ENCODE measurements around the gene TRPC4. TPM values are rescaled to one million over a fixed set of nuclear protein-coding genes. Genes with fewer than 3 reads are reported as not detected.

TRPC4 gene
- polyA plus RNA-seq, 3 donors, result not detected

GRCh38 chr13:37616131-37616530, 253.4 kb downstream of the TRPC4 start:
- Mint-ChIP-seq H3K36me3 (no peaks in the 10 kb centered on the region), H3K27ac (no peak overlapping the region)

GRCh38 chr13:37615276-37615675, 254.3 kb downstream of the TRPC4 start:
- Mint-ChIP-seq H3K36me3 (no peaks in the 10 kb centered on the region), H3K4me3 (no peak overlapping the region), H3K9me3 (peaks cover 0 to 2% (median 0%) of the 10 kb centered on the region in 7 donors), H3K27me3 (ENCODE audit: low read depth in 3 of 3) (no peaks in the 10 kb centered on the region), H3K4me1 (no peaks in the 10 kb centered on the region), H3K27ac (no peak overlapping the region)
- no peak for DNase-seq
- Histone ChIP-seq H3K4me2 (replicated peaks; ENCODE audit: extremely low read depth, low read length, poor library complexity, severe bottlenecking) (no peak overlapping the region), H3K4me1 (ENCODE audit: control insufficient read depth in 1 of 2, insufficient read depth in 2 of 2, low read length in 2 of 2) (no peaks in the 10 kb centered on the region), H3K36me3 (replicated peaks in 1 of 2; ENCODE audit: control insufficient read depth in 1 of 2, insufficient read depth in 2 of 2, low read length in 2 of 2) (no peaks in the 10 kb centered on the region), H2AFZ (ENCODE audit: insufficient read depth, low read depth, low read length, poor library complexity, severe bottlenecking) (no peak overlapping the region), H4K20me1 (ENCODE audit: insufficient read depth, low read length) (no peaks in the 10 kb centered on the region), H3K4me3 (replicated peaks in 1 of 3; ENCODE audit: low read depth in 2 of 3, low read length in 3 of 3) (no peak overlapping the region), H3K9me3 (replicated peaks in 1 of 2; ENCODE audit: control insufficient read depth in 1 of 2, insufficient read depth in 1 of 2, low read length in 2 of 2) (no peaks in the 10 kb centered on the region), H3K9ac (ENCODE audit: insufficient read depth, low read length, poor library complexity, severe bottlenecking) (no peak overlapping the region), H3K79me2 (ENCODE audit: insufficient read depth, low read length) (no peaks in the 10 kb centered on the region), H3K27me3 (ENCODE audit: control insufficient read depth in 2 of 2, insufficient read depth in 2 of 2, low read length in 2 of 2) (no peaks in the 10 kb centered on the region), H3K27ac (ENCODE audit: low read depth in 1 of 2, low read length in 2 of 2) (no peak overlapping the region)
- 60% methylated on average over 1 of the region's 2 CpGs for WGBS (ENCODE audit: insufficient coverage)
- no peak for TF ChIP-seq CTCF (IDR thresholded peaks at IDR 0.05)
- intact Hi-C loops (cut with micrococcal nuclease), result no loop called here

More at GRCh38 chr13:37616131-37616530, 253.4 kb downstream of the TRPC4 start:
- Mint-ChIP-seq H3K9me3 (peaks cover 0 to 2% (median 0%) of the 10 kb centered on the region in 7 donors), H3K27me3 (ENCODE audit: low read depth in 3 of 3) (no peaks in the 10 kb centered on the region), H3K4me3 (no peak overlapping the region), H3K4me1 (no peaks in the 10 kb centered on the region)
- Histone ChIP-seq H2AFZ (ENCODE audit: insufficient read depth, low read depth, low read length, poor library complexity, severe bottlenecking) (no peak overlapping the region), H3K27me3 (ENCODE audit: control insufficient read depth in 2 of 2, insufficient read depth in 2 of 2, low read length in 2 of 2) (no peaks in the 10 kb centered on the region), H3K9ac (ENCODE audit: insufficient read depth, low read length, poor library complexity, severe bottlenecking) (no peak overlapping the region), H3K4me3 (replicated peaks in 1 of 3; ENCODE audit: low read depth in 2 of 3, low read length in 3 of 3) (no peak overlapping the region), H4K20me1 (ENCODE audit: insufficient read depth, low read length) (no peaks in the 10 kb centered on the region), H3K4me1 (ENCODE audit: control insufficient read depth in 1 of 2, insufficient read depth in 2 of 2, low read length in 2 of 2) (no peaks in the 10 kb centered on the region), H3K27ac (ENCODE audit: low read depth in 1 of 2, low read length in 2 of 2) (no peak overlapping the region), H3K36me3 (replicated peaks in 1 of 2; ENCODE audit: control insufficient read depth in 1 of 2, insufficient read depth in 2 of 2, low read length in 2 of 2) (no peaks in the 10 kb centered on the region), H3K4me2 (replicated peaks; ENCODE audit: extremely low read depth, low read length, poor library complexity, severe bottlenecking) (no peak overlapping the region), H3K79me2 (ENCODE audit: insufficient read depth, low read length) (no peaks in the 10 kb centered on the region), H3K9me3 (replicated peaks in 1 of 2; ENCODE audit: control insufficient read depth in 1 of 2, insufficient read depth in 1 of 2, low read length in 2 of 2) (no peaks in the 10 kb centered on the region)
- no CpG with 5 or more reads among the region's 1 CpG for WGBS (ENCODE audit: insufficient coverage)
- DNase-seq, result no peak
- TF ChIP-seq CTCF (IDR thresholded peaks at IDR 0.05), result no peak
- intact Hi-C loops (cut with micrococcal nuclease), result no loop called here

Data from CD14-positive monocyte (primary cell).